ENCODE data around the gene PTPRU.

PTPRU gene

DNA sequence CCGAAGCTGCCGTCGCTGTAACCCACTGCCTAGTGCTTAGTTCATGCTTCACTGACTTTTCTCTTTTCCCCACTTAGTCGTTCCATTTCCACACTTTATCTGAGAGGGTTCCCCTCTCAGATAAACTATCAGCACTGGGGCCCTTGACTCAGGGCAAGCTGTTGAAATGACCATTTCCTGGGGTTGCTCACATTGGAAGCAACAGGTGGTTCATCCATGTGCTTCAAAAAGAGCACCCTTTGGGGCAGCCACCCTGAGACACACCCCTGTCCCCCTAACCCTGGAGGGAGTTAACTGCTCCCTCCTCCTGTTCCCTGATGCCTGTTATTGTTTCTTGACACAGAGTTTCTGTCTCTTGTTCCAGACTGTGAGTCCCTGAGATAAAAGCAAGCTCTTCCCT lies 107.2 kb downstream of the PTPRU start:
- no peak for DNase-seq

DNA sequence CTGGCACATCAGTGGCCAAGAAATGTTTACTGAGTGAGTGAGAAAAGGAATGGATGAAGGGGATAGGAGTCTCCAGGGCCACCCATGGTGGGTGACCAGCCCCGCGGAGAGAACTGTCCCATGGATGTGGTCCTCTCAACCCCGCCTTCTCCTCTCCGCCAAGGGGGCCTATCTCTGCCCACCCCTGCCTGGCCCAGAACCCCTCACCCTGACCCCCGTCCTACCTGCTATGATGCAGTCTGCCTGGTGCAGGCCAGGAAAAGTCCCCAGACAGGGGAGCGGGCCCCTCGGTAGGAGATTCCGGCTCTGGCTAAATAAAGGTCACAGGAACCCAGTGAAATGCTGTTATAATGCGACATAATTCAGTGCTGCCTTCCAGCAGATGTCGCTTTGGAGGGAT lies 107.6 kb downstream of the PTPRU start:
- DNase-seq: no peak

DNA sequence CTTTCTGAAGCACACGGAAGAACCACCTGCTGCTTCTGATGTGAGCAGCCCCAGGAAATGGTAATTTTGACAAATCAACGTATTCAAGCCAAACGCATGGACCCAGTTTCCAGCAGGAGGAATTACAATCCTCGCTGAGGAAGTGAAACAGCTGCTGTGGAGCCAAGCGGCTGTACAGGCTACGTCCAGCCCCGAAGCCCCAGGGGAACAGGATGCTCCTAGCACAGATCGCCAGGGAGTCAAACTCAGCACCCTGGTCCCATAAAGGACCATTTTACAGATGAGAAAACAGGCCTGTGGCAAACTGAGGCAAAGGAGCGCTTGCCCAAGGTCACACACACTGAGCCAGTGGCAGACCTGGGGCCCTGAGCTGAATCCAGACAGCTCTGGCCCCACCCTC lies 108.0 kb downstream of the PTPRU start:
- DNase-seq: no peak

GRCh38 chr1:29346576-29346975 lies 110.3 kb downstream of the PTPRU start:
- DNase-seq: no peak

DNA sequence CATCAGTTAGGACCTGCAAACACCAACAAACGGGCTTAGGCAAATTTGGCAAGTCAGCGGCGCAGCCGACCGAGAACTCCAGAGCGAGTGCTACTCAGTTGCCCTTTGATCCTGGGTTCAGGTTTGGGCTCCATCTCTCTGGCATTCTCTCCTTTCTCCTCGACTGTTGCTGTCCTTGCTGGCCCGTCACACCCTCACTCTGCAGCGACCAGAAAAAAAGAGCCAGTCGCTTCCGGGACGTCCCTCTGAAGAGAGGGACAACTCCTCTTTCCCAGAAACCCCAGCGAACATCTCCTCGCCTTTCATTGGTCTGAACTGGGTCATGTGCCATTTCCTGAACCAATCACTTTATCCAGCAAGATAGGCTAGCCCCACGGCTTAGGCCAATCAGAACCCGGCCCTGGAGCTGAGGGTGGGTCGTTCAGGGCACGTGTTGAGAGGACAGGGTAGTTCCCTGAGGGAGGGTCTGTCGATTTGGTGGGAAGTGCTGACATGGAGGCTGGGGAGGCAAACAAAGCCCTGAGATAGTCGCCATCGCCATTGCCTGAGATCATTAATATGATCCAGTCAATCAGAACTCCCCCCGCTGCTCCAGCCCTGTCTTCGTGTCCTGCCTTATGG lies 113.7 kb downstream of the PTPRU start:
- no peak for DNase-seq

DNA sequence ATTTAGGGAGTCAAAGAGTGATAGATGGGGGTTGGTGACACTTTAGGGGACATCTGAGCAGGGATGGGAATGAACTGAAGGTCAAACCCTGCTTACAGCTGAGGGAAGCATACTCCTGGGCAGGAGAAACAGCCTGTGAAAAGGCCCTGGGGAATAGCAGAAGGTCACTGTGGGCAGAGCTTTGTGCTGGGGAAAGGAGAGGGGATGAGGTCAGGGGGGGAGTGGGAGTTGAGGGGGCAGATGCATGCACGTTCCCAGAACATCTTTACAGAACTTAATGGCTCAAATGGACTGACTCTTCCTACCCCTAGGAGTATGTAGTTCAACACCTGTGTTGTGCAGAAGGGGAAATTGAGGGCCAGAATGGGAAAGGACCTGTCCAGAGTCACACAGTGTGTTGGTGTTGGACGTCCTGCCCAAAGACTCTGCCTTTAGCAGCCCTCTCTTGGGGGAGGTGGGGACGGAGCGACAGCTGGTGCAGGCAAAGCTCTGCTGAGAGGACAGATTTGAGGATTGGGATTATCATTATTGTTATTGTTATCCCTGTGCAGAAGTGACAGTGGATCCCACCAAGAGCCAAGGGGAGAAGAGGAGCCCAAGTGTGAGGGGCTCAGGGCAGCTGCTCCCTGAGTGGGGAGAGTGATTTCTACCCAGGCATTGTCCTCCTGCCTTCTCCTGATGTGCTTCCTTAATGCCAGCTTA lies 116.5 kb downstream of the PTPRU start:
- no peak for DNase-seq

GRCh38 chr1:29354511-29355098 lies 118.3 kb downstream of the PTPRU start:
- DNase-seq: no peak

- no peak for DNase-seq
Measured at GRCh38 chr1:29355375-29355774, 119.1 kb downstream of the PTPRU start.

- no peak for DNase-seq
Measured at GRCh38 chr1:29356663-29357062, 120.3 kb downstream of the PTPRU start.

DNA sequence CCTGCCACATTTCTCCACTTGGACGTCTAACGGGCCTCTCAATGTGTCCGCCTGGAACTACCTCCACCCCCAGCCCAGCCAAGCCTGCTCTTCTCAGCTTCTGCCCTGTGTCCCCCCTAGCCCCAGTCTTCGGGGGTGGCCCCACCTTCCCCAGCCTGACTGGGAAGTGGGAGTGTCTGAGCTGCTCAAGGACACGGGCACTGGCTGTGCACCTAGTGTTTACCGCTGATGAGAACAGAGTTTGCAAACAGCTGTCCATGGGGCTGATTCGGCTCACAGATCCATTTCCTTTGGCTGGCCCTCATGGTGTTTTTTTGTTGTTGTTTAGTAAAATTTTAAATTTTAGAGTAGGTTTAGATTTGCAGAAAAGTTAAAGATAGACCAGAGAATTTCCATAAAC lies 121.1 kb downstream of the PTPRU start:
- DNase-seq: no peak

- no peak for DNase-seq
Measured at GRCh38 chr1:29358183-29358582, 121.9 kb downstream of the PTPRU start.

DNA sequence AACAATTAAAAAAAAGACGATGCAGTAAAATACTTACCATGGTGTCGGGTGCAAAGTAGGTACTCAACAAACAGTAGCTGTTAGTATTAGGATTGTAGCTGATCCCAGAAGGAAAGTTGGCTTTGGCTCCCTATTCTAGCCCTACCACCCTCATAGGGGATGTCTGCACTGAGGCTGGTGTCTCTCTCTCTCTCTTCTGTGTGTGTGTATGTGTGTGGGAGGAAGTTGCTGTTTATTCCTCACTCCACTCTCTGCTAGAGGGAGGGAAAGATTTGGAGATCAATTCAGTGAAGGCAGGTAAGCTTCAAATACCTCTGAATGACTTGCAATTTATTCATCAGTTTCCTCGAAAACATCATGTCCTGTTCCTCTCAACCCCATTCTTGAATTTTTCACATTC lies 124.4 kb downstream of the PTPRU start:
- DNase-seq: no peak

DNA sequence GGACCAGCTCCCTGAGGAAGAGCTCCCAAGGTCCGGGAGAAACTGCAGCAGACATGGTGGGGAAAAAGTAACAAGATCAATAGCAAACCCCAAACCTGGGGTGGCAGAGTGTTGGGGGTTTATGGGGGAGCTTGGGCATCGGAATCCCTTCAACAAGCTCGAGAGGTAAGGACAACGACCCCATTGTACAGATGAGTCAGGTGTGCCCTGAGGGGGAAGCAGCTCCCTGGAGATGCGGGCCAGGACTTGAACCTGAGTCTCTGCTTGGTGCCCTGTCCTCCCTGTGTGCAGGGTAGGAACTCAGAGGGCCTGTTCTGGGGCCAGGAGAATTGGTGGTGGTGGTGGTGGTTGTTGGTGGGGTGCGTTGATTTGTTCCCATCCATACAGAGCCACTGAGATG lies 125.4 kb downstream of the PTPRU start:
- DNase-seq: no peak

- no peak for DNase-seq
Measured at GRCh38 chr1:29362116-29362515, 125.8 kb downstream of the PTPRU start.

GRCh38 chr1:29362764-29363163 lies 126.4 kb downstream of the PTPRU start:
- DNase-seq: no peak

DNA sequence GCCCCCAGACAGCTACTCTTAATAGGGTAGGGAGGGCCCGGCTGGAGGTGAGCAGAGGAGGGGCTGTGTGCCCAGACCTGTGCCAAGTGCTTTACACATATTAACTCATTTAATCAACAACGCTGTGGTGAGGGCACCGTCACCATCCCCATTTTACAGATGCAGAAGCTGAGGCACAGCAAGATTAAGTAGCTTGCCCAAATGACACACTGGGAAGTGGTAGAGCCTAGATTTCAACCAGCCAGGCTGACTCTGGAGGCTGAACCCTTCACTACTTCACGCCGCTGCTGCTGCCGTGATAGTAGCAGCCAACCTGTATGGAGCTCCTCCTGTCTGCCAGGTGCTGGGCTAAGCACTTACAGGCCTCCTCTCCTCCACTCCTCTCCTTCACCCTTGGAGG lies 127.2 kb downstream of the PTPRU start:
- no peak for DNase-seq

- no peak for DNase-seq
Measured at GRCh38 chr1:29364101-29364678, 127.9 kb downstream of the PTPRU start.

DNA sequence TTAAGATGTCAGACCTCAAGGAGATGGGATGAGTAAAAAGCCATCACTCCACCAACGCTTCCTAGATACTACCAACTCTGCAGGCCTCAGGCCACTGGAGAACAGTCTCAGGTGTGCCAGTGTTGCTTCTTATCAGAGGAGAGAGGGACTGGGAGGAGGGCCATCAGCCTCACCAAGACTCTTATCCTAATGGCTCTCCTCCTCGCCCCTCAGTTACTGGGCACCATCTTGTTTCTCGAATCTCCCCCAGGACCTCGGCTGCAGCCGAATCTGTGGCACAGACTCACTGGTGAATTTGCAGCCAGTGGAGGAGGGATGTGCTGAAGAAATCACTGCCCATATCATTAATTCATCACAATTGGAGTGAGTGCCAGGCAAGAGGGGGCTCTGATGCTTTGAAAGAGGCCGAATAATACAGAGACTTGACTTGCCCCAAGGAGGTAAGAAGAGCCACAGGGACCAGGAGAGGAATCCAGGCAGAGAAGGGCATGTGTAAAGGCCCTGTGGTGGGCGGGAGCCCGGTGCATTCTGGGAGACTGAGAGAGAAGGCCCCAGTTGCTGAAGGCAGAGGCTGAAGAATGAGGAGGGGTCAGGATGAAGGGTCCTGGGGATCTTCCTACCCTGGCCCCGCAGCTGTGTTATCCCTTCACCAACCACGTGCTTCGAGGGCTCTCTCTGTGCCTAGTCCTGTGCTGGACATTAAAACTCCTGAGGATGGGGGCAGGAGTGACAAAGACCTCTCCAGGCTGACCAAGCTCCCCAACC lies 129.8 kb downstream of the PTPRU start:
- DNase-seq: no peak

DNA sequence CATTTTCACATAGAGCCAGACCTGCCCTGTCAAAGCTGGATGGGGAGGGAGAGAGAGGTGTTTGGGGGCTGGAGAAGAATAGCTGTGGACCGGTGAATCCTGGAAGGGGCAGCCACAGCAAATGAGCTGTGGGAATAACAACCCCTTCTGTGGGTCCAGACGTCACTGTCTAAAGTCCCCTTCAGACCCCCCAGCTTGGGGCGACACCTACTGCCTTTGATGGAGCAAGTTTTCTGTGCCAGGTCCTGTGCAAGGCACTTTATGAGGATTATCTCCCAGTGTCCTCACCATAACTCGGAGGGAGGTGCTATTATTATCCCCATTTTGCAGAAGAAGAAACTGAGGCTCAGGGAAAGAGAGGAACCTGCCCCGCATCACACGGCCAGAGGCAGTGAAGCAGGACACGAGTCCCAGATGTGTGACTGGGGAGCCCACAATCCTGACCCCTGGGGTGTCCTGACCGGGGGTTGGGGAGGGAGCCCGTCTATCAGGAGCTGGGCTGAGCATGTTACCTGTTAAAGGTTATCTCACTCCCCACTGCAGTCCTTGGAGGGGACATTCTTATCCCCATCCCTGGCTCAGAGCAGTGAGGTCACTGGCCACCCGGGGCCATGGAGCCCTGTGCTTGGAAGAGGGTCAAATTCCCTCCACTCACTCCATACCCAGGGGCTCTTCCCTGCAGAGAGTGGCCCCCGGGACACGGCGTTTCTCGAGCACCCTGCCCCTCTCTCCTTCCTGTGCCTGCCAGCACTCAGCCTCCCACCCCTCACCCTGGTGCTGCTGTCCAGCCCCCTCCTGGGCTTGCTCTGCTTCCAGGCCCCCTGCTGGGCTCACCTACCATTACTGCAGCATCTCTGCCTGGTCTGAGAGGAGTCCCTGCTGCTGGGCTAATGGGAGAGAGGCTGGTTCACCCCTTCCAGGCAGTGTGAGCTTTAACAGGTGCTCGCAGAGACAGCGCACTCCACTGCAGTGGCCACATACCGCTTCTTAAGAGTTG lies 132.9 kb downstream of the PTPRU start:
- DNase-seq: no peak

DNA sequence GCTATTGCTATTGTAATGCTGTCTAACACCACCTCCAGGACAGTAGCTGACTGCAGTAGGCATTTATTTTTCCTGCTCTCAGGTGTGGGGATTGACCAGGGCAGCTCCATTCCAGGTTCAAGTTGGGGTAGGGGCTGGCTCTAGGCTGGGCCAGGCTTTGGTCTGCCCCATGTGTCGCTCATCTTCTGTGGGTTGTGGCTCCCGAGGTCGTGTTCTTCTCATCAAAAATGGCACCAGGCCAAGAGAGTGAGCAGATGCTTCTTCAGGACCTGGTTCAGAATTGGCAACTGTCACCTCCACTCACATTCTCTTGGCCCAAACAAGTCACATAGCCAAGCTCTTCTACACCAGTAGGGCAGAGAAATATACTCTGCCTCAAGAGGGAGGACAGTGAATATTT lies 133.7 kb downstream of the PTPRU start:
- DNase-seq: no peak

DNA sequence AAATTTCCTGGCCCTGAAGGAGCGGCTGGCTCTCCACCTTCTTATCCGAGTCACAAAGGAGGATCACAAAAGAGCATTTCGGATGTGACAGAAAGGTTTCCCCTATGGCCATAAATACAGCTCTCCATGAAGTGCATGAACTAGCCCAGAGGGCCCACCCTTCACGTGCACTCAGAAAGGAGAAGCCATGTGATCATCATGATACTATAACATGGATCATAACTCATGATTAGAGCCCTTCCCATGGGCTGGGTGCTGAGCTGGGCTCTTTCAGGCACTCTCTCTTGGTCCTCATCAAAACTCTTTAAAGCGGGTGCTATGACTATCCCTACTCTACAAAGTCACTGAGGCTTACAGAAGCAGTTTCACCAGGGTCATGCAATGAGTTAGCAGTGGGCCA lies 135.0 kb downstream of the PTPRU start:
- DNase-seq: no peak

- no peak for DNase-seq
Measured at GRCh38 chr1:29372108-29372507, 135.8 kb downstream of the PTPRU start.

Data from NCI-H446 treated with DMSO at 0.1 percent for 48 hours (cell line).